HCT116 (cell line): ENCODE data around the gene HERC2. TPM values are rescaled to one million over a fixed set of nuclear protein-coding genes. Genes with fewer than 3 reads are reported as not detected.
"Not testable (repeated sequence)": the region's sequence is repeated elsewhere in the genome, so short reads cannot be mapped to it uniquely, and the experiment has no call there.

Experiments used
- ATAC-seq: fragments of 200-7000 bp; cut with Tn5 transposase; 2 replicates; pipeline ENCODE4 v1.9.1; 2020; ENCODE audit warnings: mild to moderate bottlenecking, moderate library complexity
- BruUV-seq: library from RNA; stranded (reverse); fragments of 400-500 nt; replicated peaks from 2 replicates; lab custom pipeline; 2021; lab: Mats Ljungman, UMichigan
- CTCF ChIA-PET: fragments of 300-600 bp; sonication (Branson Sonifier 250); formaldehyde crosslinking; loops from one replicate; lab custom pipeline; 2021; ENCODE audit warnings: antibody characterized with exemption; lab: Charles Lee
- POLR2A ChIA-PET: fragments of 300-600, 350-600 bp; sonication (Branson Sonifier 250); formaldehyde crosslinking; loops from one replicate; lab custom pipeline; 2021; ENCODE audit warnings: antibody characterized with exemption; lab: Charles Lee
- RAD21 ChIA-PET, 2 experiments: fragments of 300-600 bp; sonication (Branson Sonifier 250); formaldehyde crosslinking; loops; one replicate each; lab custom pipeline; 2023; ENCODE audit warnings: low total read pairs in 2 of 2; ENCODE audit not compliant: uncharacterized antibody in 2 of 2, unreplicated experiment in 2 of 2, low non-redundant PET in 1 of 2; lab: Charles Lee
- DNase-seq: peaks from one replicate; pipeline ENCODE4 v3.0.0-alpha.2; 2010; ENCODE audit warnings: low read depth, low spot score
- H2AFZ ChIP-seq: fragments of 200-600 bp; shearing (Covaris generic), sonication (generic); 2 replicates; pipeline ENCODE4 v1.6.1; 2017; ENCODE audit warnings: low read depth, mixed run types, mixed read lengths, antibody characterized with exemption, low read length; ENCODE audit not compliant: poor library complexity, severe bottlenecking
- H3K27ac ChIP-seq: 2 replicates; pipeline ENCODE4 v1.5.1; 2012; ENCODE audit warnings: low read depth, low read length
- H3K27me3 ChIP-seq: fragments of 200-600 bp; sonication (generic); 2 replicates; pipeline ENCODE4 v1.6.1; 2016; ENCODE audit warnings: mixed run types, low read length, mixed read lengths; ENCODE audit not compliant: insufficient read depth
- H3K36me3 ChIP-seq, 2 experiments: fragments of 200-500 bp in 1 of 2; fragments of 200-600 bp in 1 of 2; sonication (Bioruptor generic) in 1 of 2; sonication (generic) in 1 of 2; 2 replicates each; pipeline versions ENCODE4 v1.5.1 to v1.6.1; 2014 to 2016; ENCODE audit warnings: low read length in 2 of 2, inconsistent platforms in 1 of 2, mixed read lengths in 1 of 2, mixed run types in 1 of 2; ENCODE audit not compliant: insufficient read depth in 2 of 2, control insufficient read depth in 1 of 2
- H3K4me1 ChIP-seq, 2 experiments: fragments of 200-600 bp in 1 of 2; sonication (generic) in 1 of 2; 2 replicates each; pipeline versions ENCODE4 v1.5.1 to v1.6.1; 2012 to 2017; ENCODE audit warnings: low read length in 2 of 2, inconsistent platforms in 1 of 2, mild to moderate bottlenecking in 1 of 2, mixed read lengths in 1 of 2, mixed run types in 1 of 2, moderate library complexity in 1 of 2; ENCODE audit not compliant: insufficient read depth in 2 of 2, control insufficient read depth in 1 of 2
- H3K4me2 ChIP-seq: fragments of 200-600 bp; sonication (generic); 2 replicates; pipeline ENCODE4 v1.6.1; 2017; ENCODE audit warnings: mixed run types, low read length, mixed read lengths
- H3K4me3 ChIP-seq, 2 experiments: fragments of 200-600 bp in 1 of 2; sonication (generic) in 1 of 2; replicated peaks in 1 of 2; 2 replicates each; pipeline ENCODE4 v1.5.1; 2011 to 2016; ENCODE audit warnings: low read length in 2 of 2, control low read depth in 1 of 2, low read depth in 1 of 2, mild to moderate bottlenecking in 1 of 2, mixed read lengths in 1 of 2, mixed run types in 1 of 2
- H3K79me2 ChIP-seq: fragments of 200-600 bp; sonication (generic); 2 replicates; pipeline ENCODE4 v1.6.1; 2017; ENCODE audit warnings: mild to moderate bottlenecking, mixed run types, low read length, moderate library complexity, mixed read lengths; ENCODE audit not compliant: insufficient read depth
- H3K9ac ChIP-seq: fragments of 200-600 bp; sonication (generic); 2 replicates; pipeline ENCODE4 v1.6.1; 2016; ENCODE audit warnings: low read length, mixed read lengths
- H3K9me2 ChIP-seq: fragments of 200-600 bp; sonication (generic), shearing (Covaris generic); 2 replicates; pipeline ENCODE4 v1.6.1; 2017; ENCODE audit warnings: mixed run types, mild to moderate bottlenecking, moderate library complexity; ENCODE audit not compliant: insufficient read depth
- H3K9me3 ChIP-seq, 2 experiments: fragments of 200-500 bp in 1 of 2; fragments of 200-600 bp in 1 of 2; sonication (Bioruptor generic) in 1 of 2; sonication (generic) in 1 of 2; 2 replicates each; pipeline ENCODE4 v1.6.1; 2014 to 2017; ENCODE audit warnings: low read length in 2 of 2, mixed read lengths in 2 of 2, inconsistent platforms in 1 of 2, low read depth in 1 of 2, mild to moderate bottlenecking in 1 of 2, mixed run types in 1 of 2, moderate library complexity in 1 of 2; ENCODE audit not compliant: control insufficient read depth in 1 of 2, insufficient read depth in 1 of 2
- H4K20me1 ChIP-seq: fragments of 200-600 bp; sonication (generic), shearing (Covaris generic); 2 replicates; pipeline ENCODE4 v1.6.1; 2017; ENCODE audit warnings: mixed run types, mild to moderate bottlenecking, moderate library complexity; ENCODE audit not compliant: insufficient read depth
- ATF3 ChIP-seq: IDR thresholded peaks from 2 replicates; pipeline ENCODE4 v1.6.1; 2012
- CBX3 ChIP-seq: IDR thresholded peaks from 2 replicates; pipeline ENCODE4 v1.6.1; 2012; ENCODE audit warnings: low read depth
- CEBPB ChIP-seq: IDR thresholded peaks from 2 replicates; pipeline ENCODE4 v1.6.1; 2012; ENCODE audit warnings: low read depth
- EGR1 ChIP-seq: IDR thresholded peaks from 2 replicates; pipeline ENCODE4 v1.6.1; 2012; ENCODE audit warnings: low read depth
- ELF1 ChIP-seq: IDR thresholded peaks from 2 replicates; pipeline ENCODE4 v1.6.1; 2012; ENCODE audit warnings: low read depth, borderline replicate concordance
- EZH2 ChIP-seq: fragments of 200-600 bp; sonication (generic); IDR thresholded peaks from 2 replicates; pipeline ENCODE4 v1.6.1; 2017; ENCODE audit warnings: antibody characterized with exemption, mixed run types
- EZH2phosphoT487 ChIP-seq: fragments of 200-600 bp; IDR thresholded peaks from 2 replicates; pipeline ENCODE4 v1.6.1; 2018; ENCODE audit warnings: antibody characterized with exemption, borderline replicate concordance
- FOSL1 ChIP-seq: IDR thresholded peaks from 2 replicates; pipeline ENCODE4 v1.6.1; 2012; ENCODE audit warnings: low read depth
- POLR2AphosphoS5 ChIP-seq: IDR thresholded peaks from 2 replicates; pipeline ENCODE4 v1.6.1; 2011; ENCODE audit warnings: mild to moderate bottlenecking, low read depth, low read length, moderate library complexity
- RAD21 ChIP-seq: IDR thresholded peaks from 2 replicates; pipeline ENCODE4 v1.6.1; 2012; ENCODE audit warnings: low read depth, mild to moderate bottlenecking
- SIN3A ChIP-seq: IDR thresholded peaks from 2 replicates; pipeline ENCODE4 v1.6.1; 2012; ENCODE audit warnings: low read depth
- SP1 ChIP-seq: IDR thresholded peaks from 2 replicates; pipeline ENCODE4 v1.6.1; 2012; ENCODE audit warnings: low read depth
- SRF ChIP-seq: IDR thresholded peaks from 2 replicates; pipeline ENCODE4 v1.6.1; 2012; ENCODE audit warnings: low read depth
- TCF7L2 ChIP-seq: IDR thresholded peaks from 2 replicates; pipeline ENCODE4 v1.7.0; 2011; ENCODE audit warnings: borderline replicate concordance, inconsistent platforms; ENCODE audit not compliant: insufficient read depth, insufficient read length; ENCODE audit errors: extremely low read depth
- YY1 ChIP-seq: IDR thresholded peaks from 2 replicates; pipeline ENCODE4 v1.6.1; 2011; ENCODE audit warnings: low read length, low read depth, moderate library complexity, mild to moderate bottlenecking; ENCODE audit not compliant: insufficient replicate concordance; ENCODE audit errors: extremely low read depth
- ZFX ChIP-seq: fragments of 450-650 bp; IDR thresholded peaks from 2 replicates; pipeline ENCODE4 v1.6.1; 2017
- intact Hi-C: fragments of 100-400 bp; cut with micrococcal nuclease; formaldehyde crosslinking; loops from 2 replicates; pipeline ENCODE4 v1.10.0; 2022
- total RNA-seq: library from RNA; stranded (reverse); gene quantifications from one replicate; pipeline ENCODE4 v1.2.1, GENCODE V29; 2021; ENCODE audit not compliant: unreplicated experiment
- TF ChIP-seq, protein P1 (sequence below): IDR thresholded peaks from 2 replicates; pipeline ENCODE4 v1.6.1; 2012
- TF ChIP-seq, protein P2 (sequence below): IDR thresholded peaks from 2 replicates; pipeline ENCODE4 v1.6.1; 2011; ENCODE audit warnings: mild to moderate bottlenecking, low read length, moderate library complexity; ENCODE audit not compliant: insufficient replicate concordance; ENCODE audit errors: extremely low read depth
- TF ChIP-seq, protein P3 (sequence below), 3 experiments: fragments of 200-600 bp in 1 of 3; sonication (generic) in 1 of 3; IDR thresholded peaks in 2 of 3; conservative IDR thresholded peaks in 1 of 3; 2 replicates each; pipeline ENCODE4 v1.5.1; 2012 to 2017; ENCODE audit warnings: low read depth in 2 of 3, low read length in 2 of 3, antibody characterized with exemption in 1 of 3, borderline replicate concordance in 1 of 3, control low read depth in 1 of 3, mild to moderate bottlenecking in 1 of 3, mixed read lengths in 1 of 3, mixed run types in 1 of 3, moderate library complexity in 1 of 3; ENCODE audit not compliant: insufficient read depth in 1 of 3

The HERC2 gene
- total RNA-seq, 1 experiment from 2014 or later: 55.5 TPM

- H3K36me3 ChIP-seq: no peaks in the 10 kb centered on the region
- CTCF ChIA-PET: no interaction called here
- no peak for TF ChIP-seq SRF
- TF ChIP-seq ELF1: no peak
- no peak for TF ChIP-seq SP1
- TF ChIP-seq CBX3: no peak
- no peak for TF ChIP-seq SIN3A
- no peak for TF ChIP-seq EZH2
- TF ChIP-seq TCF7L2: no peak
- no peak for TF ChIP-seq FOSL1
- TF ChIP-seq YY1: no peak
- no peak for TF ChIP-seq EGR1
- TF ChIP-seq, protein P1, sequence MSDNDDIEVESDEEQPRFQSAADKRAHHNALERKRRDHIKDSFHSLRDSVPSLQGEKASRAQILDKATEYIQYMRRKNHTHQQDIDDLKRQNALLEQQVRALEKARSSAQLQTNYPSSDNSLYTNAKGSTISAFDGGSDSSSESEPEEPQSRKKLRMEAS: no peak
- TF ChIP-seq ZFX: no peak
- TF ChIP-seq ATF3: no peak
- TF ChIP-seq, protein P2, sequence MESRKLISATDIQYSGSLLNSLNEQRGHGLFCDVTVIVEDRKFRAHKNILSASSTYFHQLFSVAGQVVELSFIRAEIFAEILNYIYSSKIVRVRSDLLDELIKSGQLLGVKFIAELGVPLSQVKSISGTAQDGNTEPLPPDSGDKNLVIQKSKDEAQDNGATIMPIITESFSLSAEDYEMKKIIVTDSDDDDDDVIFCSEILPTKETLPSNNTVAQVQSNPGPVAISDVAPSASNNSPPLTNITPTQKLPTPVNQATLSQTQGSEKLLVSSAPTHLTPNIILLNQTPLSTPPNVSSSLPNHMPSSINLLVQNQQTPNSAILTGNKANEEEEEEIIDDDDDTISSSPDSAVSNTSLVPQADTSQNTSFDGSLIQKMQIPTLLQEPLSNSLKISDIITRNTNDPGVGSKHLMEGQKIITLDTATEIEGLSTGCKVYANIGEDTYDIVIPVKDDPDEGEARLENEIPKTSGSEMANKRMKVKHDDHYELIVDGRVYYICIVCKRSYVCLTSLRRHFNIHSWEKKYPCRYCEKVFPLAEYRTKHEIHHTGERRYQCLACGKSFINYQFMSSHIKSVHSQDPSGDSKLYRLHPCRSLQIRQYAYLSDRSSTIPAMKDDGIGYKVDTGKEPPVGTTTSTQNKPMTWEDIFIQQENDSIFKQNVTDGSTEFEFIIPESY: no peak
- no peak for TF ChIP-seq EZH2phosphoT487
- TF ChIP-seq, protein P3, sequence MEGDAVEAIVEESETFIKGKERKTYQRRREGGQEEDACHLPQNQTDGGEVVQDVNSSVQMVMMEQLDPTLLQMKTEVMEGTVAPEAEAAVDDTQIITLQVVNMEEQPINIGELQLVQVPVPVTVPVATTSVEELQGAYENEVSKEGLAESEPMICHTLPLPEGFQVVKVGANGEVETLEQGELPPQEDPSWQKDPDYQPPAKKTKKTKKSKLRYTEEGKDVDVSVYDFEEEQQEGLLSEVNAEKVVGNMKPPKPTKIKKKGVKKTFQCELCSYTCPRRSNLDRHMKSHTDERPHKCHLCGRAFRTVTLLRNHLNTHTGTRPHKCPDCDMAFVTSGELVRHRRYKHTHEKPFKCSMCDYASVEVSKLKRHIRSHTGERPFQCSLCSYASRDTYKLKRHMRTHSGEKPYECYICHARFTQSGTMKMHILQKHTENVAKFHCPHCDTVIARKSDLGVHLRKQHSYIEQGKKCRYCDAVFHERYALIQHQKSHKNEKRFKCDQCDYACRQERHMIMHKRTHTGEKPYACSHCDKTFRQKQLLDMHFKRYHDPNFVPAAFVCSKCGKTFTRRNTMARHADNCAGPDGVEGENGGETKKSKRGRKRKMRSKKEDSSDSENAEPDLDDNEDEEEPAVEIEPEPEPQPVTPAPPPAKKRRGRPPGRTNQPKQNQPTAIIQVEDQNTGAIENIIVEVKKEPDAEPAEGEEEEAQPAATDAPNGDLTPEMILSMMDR (IDR thresholded peaks at IDR 0.05 in 2 of 3, conservative IDR thresholded peaks at IDR 0.05 in 1 of 3; ENCODE audit: borderline replicate concordance in 1 of 3, insufficient read depth in 1 of 3, low read depth in 2 of 3, low read length in 2 of 3): no peak
- no peak for TF ChIP-seq RAD21
- no peak for TF ChIP-seq POLR2AphosphoS5
- TF ChIP-seq CEBPB: no peak
- no peak overlapping the region for H2AFZ ChIP-seq
- ATAC-seq (no peak), DNase-seq (no peak)
- H3K4me2 ChIP-seq: no peak overlapping the region
- no peak overlapping the region for H3K9ac ChIP-seq
- RAD21 ChIA-PET: no interaction called here
- no peaks in the 10 kb centered on the region for H3K9me2 ChIP-seq
- intact Hi-C loops: no loop called here
- H4K20me1 ChIP-seq: no peaks in the 10 kb centered on the region
- no peak overlapping the region for H3K27ac ChIP-seq
- H3K79me2 ChIP-seq: peaks cover 25% of the 10 kb centered on the region
- no peak overlapping the region for H3K4me3 ChIP-seq
- POLR2A ChIA-PET: no interaction called here
- no TSS peak for BruUV-seq
- H3K4me1 ChIP-seq: peaks cover 4 to 10% of the 10 kb centered on the region in 2 experiments; a peak in 3 of 4 replicates
- no peaks in the 10 kb centered on the region for H3K9me3 ChIP-seq
- H3K27me3 ChIP-seq: no peaks in the 10 kb centered on the region
Observed at GRCh38 chr15:28153492-28154119, 168.4 kb downstream of the HERC2 start.

DNA sequence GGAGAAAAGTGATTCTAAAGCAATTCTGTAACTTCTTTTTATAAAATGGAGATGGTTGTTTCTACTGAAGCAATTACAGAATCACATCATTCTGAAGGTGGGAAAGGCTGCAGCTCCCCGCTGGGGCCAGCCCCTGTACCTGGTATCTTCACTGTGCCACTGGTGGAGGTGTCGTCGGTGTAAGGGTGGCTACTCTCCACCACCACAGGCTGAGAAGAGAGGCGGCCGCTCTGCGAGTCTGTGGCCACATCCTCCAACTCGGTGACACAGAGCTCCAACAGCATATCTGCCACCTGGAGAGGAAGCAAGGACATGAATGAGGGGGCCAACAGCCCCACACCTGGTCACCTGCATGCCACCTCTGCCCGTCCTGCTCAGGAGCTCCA is 169.4 kb downstream of the HERC2 start:
- H3K4me3 ChIP-seq, intact Hi-C loops, H2AFZ ChIP-seq, BruUV-seq, H4K20me1 ChIP-seq, H3K27me3 ChIP-seq, H3K4me1 ChIP-seq, RAD21 ChIA-PET, POLR2A ChIA-PET, ATAC-seq, H3K9ac ChIP-seq, H3K9me3 ChIP-seq, H3K36me3 ChIP-seq, H3K9me2 ChIP-seq, H3K27ac ChIP-seq, H3K4me2 ChIP-seq, DNase-seq: not testable (repeated sequence)
- H3K79me2 ChIP-seq: peaks cover 31% of the 10 kb centered on the region
- CTCF ChIA-PET: interaction anchor here (1.0 kb wide), 1 partner anchor 26 kb away, joined by 3 read pairs; no protein-coding TSS in a partner anchor
